Liver (tissue), 3 donors: ENCODE data around the gene REXO1.

Experiments used
- GABPA ChIP-seq, 2 donors: IDR thresholded peaks in 1 of 2; conservative IDR thresholded peaks in 1 of 2; 2 replicates each; pipeline ENCODE4 v1.6.1; 2016; ENCODE audit warnings: antibody characterized with exemption in 2 of 2, mild to moderate bottlenecking in 1 of 2, moderate library complexity in 1 of 2
- JUND ChIP-seq, 2 donors: IDR thresholded peaks; 2 replicates each; pipeline ENCODE4 v1.6.1; 2016; ENCODE audit warnings: antibody characterized with exemption in 2 of 2
- TF ChIP-seq, protein P1 (sequence below): fragments of 150-350 bp; IDR thresholded peaks from 2 replicates; pipeline ENCODE4 v1.5.1; 2017; ENCODE audit warnings: improper control_type of control experiment, low read depth, low read length; ENCODE audit not compliant: missing input control
- donor health status: healthy.
- donor health status: healthy.

- TF ChIP-seq, protein P1, sequence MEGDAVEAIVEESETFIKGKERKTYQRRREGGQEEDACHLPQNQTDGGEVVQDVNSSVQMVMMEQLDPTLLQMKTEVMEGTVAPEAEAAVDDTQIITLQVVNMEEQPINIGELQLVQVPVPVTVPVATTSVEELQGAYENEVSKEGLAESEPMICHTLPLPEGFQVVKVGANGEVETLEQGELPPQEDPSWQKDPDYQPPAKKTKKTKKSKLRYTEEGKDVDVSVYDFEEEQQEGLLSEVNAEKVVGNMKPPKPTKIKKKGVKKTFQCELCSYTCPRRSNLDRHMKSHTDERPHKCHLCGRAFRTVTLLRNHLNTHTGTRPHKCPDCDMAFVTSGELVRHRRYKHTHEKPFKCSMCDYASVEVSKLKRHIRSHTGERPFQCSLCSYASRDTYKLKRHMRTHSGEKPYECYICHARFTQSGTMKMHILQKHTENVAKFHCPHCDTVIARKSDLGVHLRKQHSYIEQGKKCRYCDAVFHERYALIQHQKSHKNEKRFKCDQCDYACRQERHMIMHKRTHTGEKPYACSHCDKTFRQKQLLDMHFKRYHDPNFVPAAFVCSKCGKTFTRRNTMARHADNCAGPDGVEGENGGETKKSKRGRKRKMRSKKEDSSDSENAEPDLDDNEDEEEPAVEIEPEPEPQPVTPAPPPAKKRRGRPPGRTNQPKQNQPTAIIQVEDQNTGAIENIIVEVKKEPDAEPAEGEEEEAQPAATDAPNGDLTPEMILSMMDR = no peak
- TF ChIP-seq GABPA (IDR thresholded peaks at IDR 0.05 in 1 of 2, conservative IDR thresholded peaks at IDR 0.05 in 1 of 2) = no peak
- no peak for TF ChIP-seq JUND (IDR thresholded peaks at IDR 0.05)
Measured at GRCh38 chr19:1889907-1890306, 41.6 kb upstream of the REXO1 start.
